Left ventricle myocardium superior (tissue), 1 donor: ENCODE measurements around the gene RPS8. TPM values are rescaled to one million over a fixed set of nuclear protein-coding genes. Genes with fewer than 3 reads are reported as not detected.
"Not testable (repeated sequence)": the region's sequence is repeated elsewhere in the genome, so short reads cannot be mapped to it uniquely, and the experiment has no call there.

Source experiments
- ATAC-seq: fragments of 200-7000 bp; cut with Tn5 transposase; one replicate; pipeline ENCODE4 v1.9.1; 2020; ENCODE audit warnings: mild to moderate bottlenecking, moderate library complexity
- DNase-seq: peaks from one replicate; pipeline ENCODE4 v3.0.0-alpha.2; 2020
- intact Hi-C: fragments of 100-400 bp; cut with micrococcal nuclease; formaldehyde crosslinking; loops from one replicate; pipeline ENCODE4 v1.11.0; 2022
- long read RNA-seq: library from polyadenylated mRNA; unstranded; transcript quantifications from one replicate; pipeline ENCODE4 v2.0.0, GENCODE V29; 2021
- total RNA-seq: library from RNA; stranded (reverse); fragmentation: NEBNext Ultra II Directional; extraction: Animal tissue kit (Norgen Biotek cat#: 25700); gene quantifications from one replicate; pipeline ENCODE4 v1.2.1, GENCODE V29; 2021
- donor health status: DM: no; HTN: yes; CAD: no; lungs with severe emphysema.

The RPS8 gene
- 727 TPM for total RNA-seq
- long read RNA-seq, transcript RPS8-202 (6 exons, 881 nt), result major isoform, 266 of 441 reads
- long read RNA-seq, transcript RPS8-207 (5 exons, 1,115 nt), result minor isoform, 55 of 441 reads
- long read RNA-seq, transcript RPS8-201 (6 exons, 685 nt), result minor isoform, 6 of 441 reads
- long read RNA-seq, partial matches to known transcripts, result 108 of 441 reads
- long read RNA-seq, other reads (novel, unspliced or antisense), result 4 of 441 reads

DNA sequence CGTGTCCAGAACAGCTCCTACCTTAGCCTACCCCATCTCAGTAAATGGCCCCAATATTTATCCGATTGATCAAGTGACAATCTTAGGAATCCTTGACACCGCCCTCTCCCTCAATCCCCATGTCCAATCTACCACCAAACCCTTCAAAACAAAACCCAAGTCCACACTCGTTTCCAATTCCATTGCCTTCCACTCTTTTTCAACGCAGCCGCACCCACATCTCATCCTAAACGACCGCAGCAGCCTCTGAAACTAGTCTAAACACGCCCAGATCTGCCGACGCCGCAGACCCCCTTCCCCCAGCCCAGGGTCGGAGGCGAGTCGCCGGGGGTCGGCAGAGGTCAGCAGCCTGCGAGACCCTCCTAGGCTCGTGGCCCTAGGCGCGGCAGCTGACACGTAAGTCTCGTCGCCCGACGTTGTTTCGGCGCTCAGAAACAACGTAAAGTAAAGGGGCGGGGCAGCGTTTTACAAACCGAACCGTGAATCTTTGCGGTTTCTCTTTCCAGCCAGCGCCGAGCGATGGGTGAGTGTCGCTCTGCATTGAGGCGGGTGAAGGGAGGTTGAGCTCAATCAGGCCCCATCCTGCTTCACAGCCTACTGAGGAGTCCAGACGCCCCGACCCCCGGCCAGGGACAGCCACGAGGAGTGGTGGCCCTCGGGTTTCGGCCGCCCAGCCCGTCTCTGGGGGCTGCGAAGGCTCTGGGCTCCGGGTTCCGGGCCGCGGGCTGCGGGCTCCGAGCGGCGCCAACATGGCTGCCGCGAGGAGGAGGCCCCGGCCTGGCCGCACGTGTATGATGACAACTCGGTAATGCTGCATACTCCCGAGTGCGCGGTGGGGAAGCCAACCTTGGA, at the start of gene RPS8:
RPS8 (plus strand) TSS at position 463 of the 852 bp plus-strand sequence; CDS start at position 520, 57 bp downstream.
- DNase-seq (peak; percentile 92), ATAC-seq (peak; percentile 94)
- intact Hi-C loops, result no loop called here

DNA sequence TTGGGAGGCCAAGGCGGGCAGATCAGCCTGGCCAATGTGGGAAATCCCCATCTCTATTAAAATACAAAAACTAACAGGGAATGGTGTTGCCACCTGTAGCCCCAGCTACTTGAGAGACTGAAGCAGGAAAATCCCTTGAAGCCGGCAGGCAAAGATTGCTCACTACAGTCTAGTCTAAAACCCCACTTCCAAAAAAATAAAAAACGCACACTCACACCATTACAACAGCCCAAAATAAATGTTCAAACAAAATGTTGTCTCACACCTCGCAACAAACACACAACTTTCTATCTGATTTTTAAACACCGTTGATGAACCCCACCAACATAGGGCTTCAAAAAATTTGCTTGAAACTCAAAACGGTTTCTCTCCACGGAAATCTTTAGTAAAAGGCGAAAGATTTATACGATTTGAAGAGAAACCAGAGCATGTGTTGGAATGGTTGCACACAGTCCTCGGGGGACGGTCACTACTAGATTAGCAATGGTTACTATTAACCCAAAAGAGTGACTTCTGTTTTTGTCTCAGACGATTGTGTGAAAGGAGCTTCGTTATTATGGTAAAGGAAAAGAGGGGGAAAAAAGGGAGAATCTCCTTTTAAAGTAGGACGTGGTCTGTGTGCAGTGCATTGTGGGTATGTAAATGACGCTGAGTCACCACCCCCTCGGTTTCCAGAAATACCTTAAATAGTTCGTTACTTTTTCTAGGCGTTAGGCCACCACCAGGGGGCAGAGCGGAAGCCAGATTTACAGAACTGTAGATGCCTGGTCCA, 44.4 kb upstream of the RPS8 start, which contains the start of gene RNU5D-1:
RNU5D-1 (minus strand) TSS at position 430 of the 772 bp plus-strand sequence.
- intact Hi-C loops, result no loop called here
- peak; percentile 92 for DNase-seq
- peak; percentile 85 for ATAC-seq

DNA sequence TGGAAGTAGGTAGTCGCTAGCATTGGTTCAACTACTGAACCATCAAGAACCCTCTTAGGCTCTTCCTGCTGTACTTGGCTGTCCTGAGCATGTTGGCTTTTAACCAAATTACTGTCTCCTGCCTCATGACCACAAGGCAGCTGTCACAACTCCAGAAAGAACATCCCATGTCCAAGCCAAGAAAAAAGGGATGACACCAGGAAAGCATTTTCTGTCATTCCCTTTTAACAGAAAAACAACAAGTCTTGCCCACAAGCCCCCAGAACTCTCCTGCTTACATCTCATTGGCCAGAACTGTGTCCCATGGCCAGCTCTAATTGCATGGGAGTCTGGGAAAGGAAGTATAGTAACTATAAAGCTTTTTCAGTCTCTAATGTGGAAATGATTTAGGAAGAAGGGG, 42.0 kb upstream of the RPS8 start:
- ATAC-seq (no peak), DNase-seq (no peak)
- intact Hi-C loops, result no loop called here

DNA sequence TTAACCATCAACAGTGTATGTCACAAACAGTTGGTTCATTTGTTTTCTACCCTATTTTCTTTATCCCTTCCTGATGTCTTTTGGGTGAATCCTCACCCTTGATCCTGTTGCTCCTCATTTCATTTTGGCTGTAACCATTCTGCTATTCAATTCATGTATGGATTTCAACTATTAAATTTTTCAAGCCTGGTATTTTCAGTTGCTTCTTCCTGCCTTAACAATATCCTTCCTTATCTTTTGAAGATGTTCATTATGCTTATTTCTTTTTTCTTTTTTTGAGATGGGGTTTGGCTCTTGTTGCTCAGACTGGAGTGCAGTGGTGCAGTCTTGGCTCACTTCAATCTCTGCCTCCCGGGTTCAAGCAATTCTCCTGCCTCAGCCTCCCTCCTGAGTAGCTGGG, 41.6 kb upstream of the RPS8 start:
- intact Hi-C loops, result no loop called here
- DNase-seq, result no peak
- ATAC-seq, result no peak

DNA sequence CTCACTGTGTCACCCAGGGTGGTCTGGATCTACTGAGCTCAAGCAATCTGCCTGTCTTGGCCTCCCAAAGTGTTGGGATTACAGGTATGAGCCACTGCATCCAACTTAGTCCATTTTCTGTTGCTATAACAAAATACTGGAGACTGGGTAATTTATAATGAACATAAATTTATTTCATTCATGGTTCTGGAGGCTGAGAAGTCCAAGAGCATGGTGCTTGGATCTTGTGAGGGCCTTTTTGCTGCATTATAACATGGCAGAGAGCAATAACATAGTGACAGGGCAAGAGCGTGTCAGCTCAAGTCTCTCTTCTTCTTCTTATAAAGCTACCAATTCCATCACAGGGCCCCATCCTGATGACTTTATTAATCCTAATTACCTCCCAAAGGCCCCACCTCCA, 39.3 kb upstream of the RPS8 start:
- intact Hi-C loops, result no loop called here
- DNase-seq (no peak), ATAC-seq (no peak)

DNA sequence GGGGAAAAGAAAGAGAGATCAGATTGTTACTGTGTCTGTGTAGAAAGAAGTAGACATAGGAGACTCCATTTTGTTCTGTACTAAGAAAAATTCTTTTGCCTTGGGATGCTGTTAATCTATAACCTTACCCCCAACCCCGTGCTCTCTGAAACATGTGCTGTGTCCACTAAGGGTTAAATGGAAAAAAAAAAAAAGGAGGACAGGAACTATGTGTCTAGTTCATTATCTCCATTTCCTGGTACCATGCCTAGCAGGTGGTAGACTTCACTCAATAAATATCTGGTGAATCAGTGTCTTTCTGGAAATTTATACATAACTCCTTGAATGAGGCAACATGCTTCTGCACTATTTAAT, 36.4 kb upstream of the RPS8 start:
- ATAC-seq, intact Hi-C loops, DNase-seq: not testable (repeated sequence)

DNA sequence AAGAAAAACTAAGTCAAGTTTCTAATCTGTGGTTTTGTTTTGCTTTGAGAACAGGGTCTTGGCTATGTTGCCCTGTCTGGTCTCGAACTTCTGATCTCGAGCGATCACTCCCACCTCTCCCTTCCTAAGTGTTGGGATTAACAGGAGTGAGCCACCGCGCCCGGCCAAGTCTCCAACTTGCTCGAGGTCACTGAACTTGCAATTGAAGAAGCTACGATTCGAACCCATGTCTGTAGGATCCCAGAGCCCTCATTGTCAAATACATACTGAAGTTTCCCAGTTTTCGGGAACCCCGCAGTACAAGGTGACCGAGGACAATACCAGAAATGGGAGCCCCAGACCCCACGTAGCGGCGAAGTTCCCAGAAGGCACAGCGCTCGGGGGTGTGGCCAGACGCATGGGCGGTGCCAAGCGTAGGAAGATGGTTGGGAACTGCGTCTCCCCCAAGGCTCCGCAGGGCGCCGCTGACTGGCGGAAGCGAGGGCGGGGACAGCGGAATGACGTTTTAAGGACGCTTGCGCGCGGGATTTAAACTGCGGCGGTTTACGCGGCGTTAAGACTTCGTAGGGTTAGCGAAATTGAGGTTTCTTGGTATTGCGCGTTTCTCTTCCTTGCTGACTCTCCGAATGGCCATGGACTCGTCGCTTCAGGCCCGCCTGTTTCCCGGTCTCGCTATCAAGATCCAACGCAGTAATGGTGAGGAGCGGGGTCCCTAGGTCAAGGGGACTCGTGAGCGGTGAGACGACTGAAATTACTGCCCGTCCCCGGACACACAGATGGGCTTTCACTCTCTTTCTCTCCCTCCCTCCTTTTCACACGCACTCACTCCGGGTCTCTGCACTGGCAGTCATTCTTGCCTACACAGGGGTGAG, 35.8 kb upstream of the RPS8 start, which contains the start of gene KIF2C:
KIF2C (plus strand) TSS at position 531 of the 872 bp plus-strand sequence; CDS start at position 627, 96 bp downstream.
- intact Hi-C loops, result no loop called here
- ATAC-seq (peak; percentile 100), DNase-seq (peak; percentile 98)

DNA sequence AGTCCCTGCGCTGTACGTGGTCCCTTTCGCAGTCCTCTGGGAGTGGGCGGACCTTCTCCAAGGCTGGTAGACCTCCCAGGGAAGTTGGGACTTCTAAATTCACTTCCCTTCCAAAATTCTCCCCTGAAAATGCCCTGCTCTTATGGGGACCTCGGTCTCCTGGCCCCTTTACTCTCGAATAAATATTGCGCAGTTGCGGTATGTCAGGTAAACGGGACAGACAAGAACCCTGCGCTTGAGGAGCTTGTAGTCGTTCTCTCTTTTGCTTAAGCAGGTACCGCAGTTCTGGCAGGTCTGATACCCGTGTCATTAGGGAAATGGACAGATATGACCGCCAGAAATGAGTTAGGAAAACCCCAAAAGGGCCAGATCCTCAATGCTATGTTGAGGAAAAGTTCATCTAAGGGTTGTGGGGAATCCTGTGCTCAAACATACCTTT, 35.1 kb upstream of the RPS8 start:
- intact Hi-C loops, result no loop called here
- DNase-seq (no peak), ATAC-seq (no peak)

DNA sequence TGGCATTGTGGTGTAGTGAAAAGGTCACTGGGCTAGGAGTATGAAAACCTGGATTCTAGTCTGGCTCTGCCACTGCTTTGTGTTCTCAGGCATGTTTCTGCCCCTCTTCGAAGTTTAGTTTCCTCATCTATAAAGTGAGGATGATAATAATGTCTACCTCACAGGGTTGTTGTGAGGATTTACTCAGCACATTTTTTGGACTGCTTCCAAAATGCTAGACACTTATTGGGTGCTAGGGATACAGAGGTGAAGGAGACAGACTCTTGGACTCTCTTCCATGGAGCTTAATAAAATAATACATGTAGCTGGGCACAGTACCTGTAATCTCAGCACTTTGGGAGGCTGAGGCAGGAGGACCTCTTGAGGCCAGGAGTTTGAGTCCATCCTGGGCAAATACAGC, 32.1 kb upstream of the RPS8 start:
- DNase-seq, result no peak
- ATAC-seq, result no peak
- intact Hi-C loops, result no loop called here

DNA sequence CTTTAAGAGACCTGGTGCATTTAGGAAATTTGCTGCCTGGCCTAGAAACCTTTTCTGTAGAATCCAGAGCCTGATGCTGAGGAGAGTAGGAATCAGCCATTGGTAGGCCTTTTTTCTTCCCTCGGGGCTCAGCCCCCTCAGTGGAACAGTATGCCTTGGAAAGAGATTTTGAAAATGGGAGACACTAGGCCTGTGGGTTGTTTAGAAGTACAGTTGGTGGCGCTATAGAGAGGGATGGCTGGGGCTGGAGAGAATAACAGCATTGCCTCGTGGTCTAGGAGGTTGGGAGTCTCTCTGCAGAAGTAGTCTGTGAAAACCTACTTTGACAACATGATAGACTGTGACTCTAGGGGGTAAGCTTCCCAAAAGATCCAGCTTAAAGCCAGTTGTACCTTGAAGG, 27.5 kb upstream of the RPS8 start:
- no peak for DNase-seq
- intact Hi-C loops, result no loop called here
- ATAC-seq, result no peak

DNA sequence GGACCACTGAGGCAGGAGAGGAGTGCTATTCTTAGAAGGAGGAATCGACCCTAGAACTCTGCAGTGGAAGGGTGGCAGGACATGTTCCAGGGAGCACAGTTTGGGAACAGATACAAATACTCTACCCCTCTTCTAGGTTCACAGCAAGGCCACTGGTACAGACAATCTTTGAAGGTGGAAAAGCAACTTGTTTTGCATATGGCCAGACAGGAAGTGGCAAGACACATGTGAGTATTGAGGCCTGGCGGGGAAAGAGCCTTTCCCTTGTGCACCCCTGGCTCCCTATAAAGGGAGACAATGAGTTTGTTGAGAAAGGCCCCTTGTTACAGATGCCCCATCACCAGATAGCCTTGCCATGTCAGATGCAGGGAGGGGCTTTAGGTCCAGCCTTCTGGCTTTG, 17.9 kb upstream of the RPS8 start:
- intact Hi-C loops, result no loop called here
- DNase-seq (no peak), ATAC-seq (no peak)

DNA sequence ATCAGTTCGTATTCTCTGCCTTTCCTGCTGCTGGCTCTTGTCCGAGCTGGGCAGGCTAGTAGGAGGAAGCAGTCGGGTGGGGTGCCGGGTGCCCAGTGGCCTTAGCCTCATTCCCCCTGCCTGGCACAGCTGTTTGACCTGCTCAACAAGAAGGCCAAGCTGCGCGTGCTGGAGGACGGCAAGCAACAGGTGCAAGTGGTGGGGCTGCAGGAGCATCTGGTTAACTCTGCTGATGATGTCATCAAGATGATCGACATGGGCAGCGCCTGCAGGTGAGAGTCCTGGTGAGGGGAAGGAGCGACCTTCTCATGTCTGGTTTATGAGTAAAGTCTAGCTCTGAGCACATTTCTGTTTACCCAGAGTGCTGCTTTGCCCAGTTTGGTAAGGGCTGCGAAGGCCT, 16.3 kb upstream of the RPS8 start:
- DNase-seq, result no peak
- intact Hi-C loops, result no loop called here
- ATAC-seq, result no peak

DNA sequence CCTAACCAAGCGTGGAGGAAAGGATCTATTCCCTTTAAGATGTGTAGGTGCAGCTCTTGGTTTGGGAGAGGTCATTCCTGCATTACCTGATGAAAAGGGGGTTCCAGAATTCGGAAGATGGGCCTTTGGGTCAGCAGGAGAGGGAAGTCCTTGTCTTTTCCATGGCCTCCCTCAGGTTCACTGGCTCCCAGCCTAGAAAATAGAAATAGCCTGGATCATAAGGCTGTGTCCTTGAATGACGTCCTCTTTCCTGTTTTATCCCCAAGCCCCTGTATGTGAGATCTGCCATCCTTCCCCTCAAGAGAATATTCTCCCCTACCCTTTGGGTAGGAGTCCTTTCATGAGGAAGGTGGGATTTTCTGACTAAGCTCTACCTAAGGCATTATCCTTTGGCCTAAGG, 14.5 kb upstream of the RPS8 start:
- intact Hi-C loops, result no loop called here
- DNase-seq, result no peak
- ATAC-seq, result peak; percentile 80

DNA sequence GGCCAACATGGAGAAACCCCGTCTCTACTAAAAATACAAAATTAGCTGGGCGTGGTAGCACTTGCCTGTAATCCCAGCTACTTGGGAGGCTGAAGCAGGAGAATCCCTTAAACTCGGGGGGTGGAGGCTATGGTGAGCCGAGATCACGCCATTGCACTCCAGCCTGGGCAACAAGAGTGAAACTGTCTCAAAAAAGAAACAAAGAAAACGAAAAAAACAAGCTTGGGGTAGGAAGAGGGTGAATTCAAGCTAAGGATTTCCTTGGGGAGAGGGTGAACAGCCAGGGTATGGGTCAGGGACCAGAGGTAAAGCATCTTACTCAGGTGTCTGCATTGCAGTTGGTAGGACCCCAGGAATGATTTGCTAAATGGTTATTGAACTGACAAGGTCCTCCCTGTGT, 8.9 kb upstream of the RPS8 start:
- intact Hi-C loops, ATAC-seq: not testable (repeated sequence)

DNA sequence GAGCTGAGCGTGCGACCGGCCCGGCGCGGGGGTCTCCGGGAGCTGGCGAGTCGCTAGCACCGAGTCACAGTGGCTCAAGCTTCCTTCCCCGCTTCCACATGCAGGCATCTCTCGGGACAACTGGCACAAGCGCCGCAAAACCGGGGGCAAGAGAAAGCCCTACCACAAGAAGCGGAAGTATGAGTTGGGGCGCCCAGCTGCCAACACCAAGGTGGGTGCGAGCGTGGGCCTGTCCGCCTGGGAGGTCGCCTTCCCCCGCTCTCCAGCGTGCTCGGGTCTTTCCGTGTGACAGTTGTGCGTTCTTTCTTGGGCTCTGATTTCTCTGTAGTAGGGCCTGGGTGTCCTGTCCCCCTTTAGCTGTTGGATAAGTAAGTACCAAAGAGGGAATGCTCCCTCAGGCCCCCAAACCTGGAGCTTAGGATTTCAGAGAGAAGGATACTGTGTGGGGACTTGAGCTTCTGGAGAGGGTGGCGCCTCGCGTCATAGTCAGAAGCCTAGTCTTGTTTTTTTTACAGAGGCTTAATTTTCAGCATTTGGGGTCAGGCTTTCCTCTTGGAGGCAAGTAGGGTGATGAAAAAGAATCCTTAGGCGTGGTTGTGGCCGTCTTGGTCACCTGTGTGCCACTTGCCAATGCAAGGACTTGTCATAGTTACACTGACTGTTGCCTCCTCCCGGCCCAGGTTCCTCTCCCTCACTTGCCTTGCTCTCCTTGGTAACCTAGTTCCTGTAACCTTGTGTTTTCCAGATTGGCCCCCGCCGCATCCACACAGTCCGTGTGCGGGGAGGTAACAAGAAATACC, 790 bp downstream of the RPS8 start:
- no peak for DNase-seq
- intact Hi-C loops, result no loop called here
- ATAC-seq, result peak; percentile 16

More for the DNA sequence above, 8.9 kb upstream of the RPS8 start:
- DNase-seq, result not testable (repeated sequence)

DNA sequence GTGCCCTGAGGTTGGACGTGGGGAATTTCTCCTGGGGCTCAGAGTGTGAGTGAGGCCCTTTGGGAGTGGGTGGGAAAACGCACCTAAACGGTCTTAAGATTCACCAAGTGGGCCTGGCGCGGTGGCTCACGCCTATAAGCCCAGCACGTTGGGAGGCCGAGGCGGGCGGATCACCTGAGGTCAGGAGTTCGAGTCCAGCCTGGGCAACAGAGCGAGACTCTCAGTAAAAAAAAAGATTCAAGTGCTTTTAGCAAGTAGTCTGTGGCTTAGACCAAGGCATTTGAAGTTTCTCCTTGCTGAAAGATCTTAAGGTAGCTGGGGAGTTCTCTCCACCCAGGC, 1.4 kb downstream of the RPS8 start:
- DNase-seq, result no peak
- intact Hi-C loops, result no loop called here
- no peak for ATAC-seq

DNA sequence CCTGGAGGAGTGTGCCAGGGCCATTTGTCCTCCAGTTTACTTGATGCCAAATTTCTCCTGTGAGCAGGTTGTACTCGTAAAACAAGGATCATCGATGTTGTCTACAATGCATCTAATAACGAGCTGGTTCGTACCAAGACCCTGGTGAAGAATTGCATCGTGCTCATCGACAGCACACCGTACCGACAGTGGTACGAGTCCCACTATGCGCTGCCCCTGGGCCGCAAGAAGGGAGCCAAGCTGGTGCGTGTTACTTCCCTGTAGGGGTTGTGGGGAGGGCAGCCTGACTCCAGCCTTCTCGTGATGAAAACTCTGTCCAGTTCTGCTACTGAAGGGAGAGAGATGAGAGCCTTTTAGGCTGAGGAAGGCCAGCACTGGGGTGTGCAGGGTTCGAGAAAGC, 2.2 kb downstream of the RPS8 start:
- ATAC-seq (no peak), DNase-seq (no peak)
- intact Hi-C loops, result no loop called here

DNA sequence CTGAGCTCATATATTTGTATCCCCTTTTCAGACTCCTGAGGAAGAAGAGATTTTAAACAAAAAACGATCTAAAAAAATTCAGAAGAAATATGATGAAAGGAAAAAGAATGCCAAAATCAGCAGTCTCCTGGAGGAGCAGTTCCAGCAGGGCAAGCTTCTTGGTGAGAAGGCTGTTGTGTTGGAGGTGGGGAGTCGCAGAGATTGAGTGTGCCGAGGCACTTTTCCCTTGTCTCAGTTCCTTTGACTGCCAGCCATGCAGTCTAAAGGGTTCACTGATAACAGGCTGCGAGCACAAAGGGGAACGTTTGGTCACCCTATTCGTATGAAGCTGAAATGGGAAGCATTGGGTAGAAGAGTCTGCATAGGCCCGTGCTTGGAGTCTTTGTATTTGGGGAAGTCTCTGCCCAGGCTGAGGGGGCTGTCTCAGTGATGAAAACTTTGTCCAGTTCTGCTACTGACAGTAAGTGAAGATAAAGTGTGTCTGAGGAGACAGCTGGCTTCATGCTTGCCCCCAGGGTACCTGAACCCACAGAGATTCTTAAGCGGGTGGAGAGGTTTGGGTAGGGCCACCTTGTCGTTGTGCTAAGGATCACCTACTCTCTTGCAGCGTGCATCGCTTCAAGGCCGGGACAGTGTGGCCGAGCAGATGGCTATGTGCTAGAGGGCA, 2.8 kb downstream of the RPS8 start:
- intact Hi-C loops, result no loop called here
- no peak for DNase-seq
- ATAC-seq, result no peak
